Panc1 (cell line): ENCODE measurements around the gene IL22. TPM values are rescaled to one million over a fixed set of nuclear protein-coding genes. Genes with fewer than 3 reads are reported as not detected.

Experiments used
- ATAC-seq: fragments of 200-7000 bp; cut with Tn5 transposase; 2 replicates; pipeline ENCODE4 v1.9.1; 2020; ENCODE audit warnings: mild to moderate bottlenecking, moderate library complexity
- BruUV-seq: library from RNA; stranded (reverse); fragments of 400-500 nt; replicated peaks from 2 replicates; lab custom pipeline; 2021; lab: Mats Ljungman, UMichigan
- CTCF ChIA-PET: fragments of 300-600 bp; sonication (Branson Sonifier 250); formaldehyde crosslinking; loops from one replicate; lab custom pipeline; 2022; ENCODE audit warnings: antibody characterized with exemption; lab: Charles Lee
- POLR2A ChIA-PET: fragments of 300-600 bp; sonication (Branson Sonifier 250); formaldehyde crosslinking; loops from one replicate; lab custom pipeline; 2022; ENCODE audit warnings: antibody characterized with exemption; lab: Charles Lee
- DNase-seq: peaks from one replicate; pipeline ENCODE4 v3.0.0-alpha.2; 2010; ENCODE audit warnings: low read depth, low spot score
- H3K27ac ChIP-seq: 2 replicates; pipeline ENCODE4 v1.5.1; 2011; ENCODE audit warnings: mild to moderate bottlenecking, low read length, inconsistent platforms
- H3K27me3 ChIP-seq: fragments of 200-500 bp; sonication (Bioruptor generic); 2 replicates; pipeline ENCODE4 v1.6.0; 2014; ENCODE audit warnings: low read length, inconsistent platforms; ENCODE audit not compliant: control insufficient read depth, insufficient read depth
- H3K36me3 ChIP-seq: fragments of 200-500 bp; sonication (Bioruptor generic); 2 replicates; pipeline ENCODE4 v1.5.1; 2014; ENCODE audit warnings: inconsistent platforms, mild to moderate bottlenecking, low read length, moderate library complexity; ENCODE audit not compliant: control insufficient read depth, insufficient read depth
- H3K4me1 ChIP-seq: 2 replicates; pipeline ENCODE4 v1.5.1; 2011; ENCODE audit warnings: inconsistent platforms, mild to moderate bottlenecking, low read length, moderate library complexity; ENCODE audit not compliant: control insufficient read depth, insufficient read depth
- H3K4me3 ChIP-seq, 2 experiments: 2 replicates each; pipeline ENCODE4 v1.5.1; 2011 to 2012; ENCODE audit warnings: low read depth in 2 of 2, low read length in 2 of 2, mild to moderate bottlenecking in 2 of 2, inconsistent platforms in 1 of 2, moderate library complexity in 1 of 2
- H3K9me3 ChIP-seq: fragments of 200-500 bp; sonication (Bioruptor generic); 2 replicates; pipeline ENCODE4 v1.5.1; 2014; ENCODE audit warnings: low read depth, mild to moderate bottlenecking, inconsistent platforms, low read length, moderate library complexity; ENCODE audit not compliant: control insufficient read depth, insufficient read depth
- CTCF ChIP-seq: fragments of 450-650 bp; IDR thresholded peaks from 2 replicates; pipeline ENCODE4 v1.5.1; 2017; ENCODE audit warnings: mild to moderate bottlenecking
- REST ChIP-seq, 2 experiments: IDR thresholded peaks; 2 replicates each; pipeline ENCODE4 v1.6.1; 2011 to 2012; ENCODE audit warnings: low read depth in 2 of 2, control low read depth in 1 of 2, low read length in 1 of 2, mild to moderate bottlenecking in 1 of 2, moderate library complexity in 1 of 2; ENCODE audit not compliant: insufficient read depth in 1 of 2
- SIN3A ChIP-seq: IDR thresholded peaks from 2 replicates; pipeline ENCODE4 v1.6.1; 2012; ENCODE audit warnings: low read depth, mild to moderate bottlenecking, low read length, moderate library complexity, borderline replicate concordance; ENCODE audit not compliant: insufficient read depth
- in situ Hi-C: cut with HindIII; loops from 2 replicates; pipeline ENCODE4 v1.10.0; 2016; ENCODE audit warnings: low sequenced_read_pairs, low pct_unique_long_range_greater_than_20kb
- intact Hi-C: fragments of 100-400 bp; cut with micrococcal nuclease; formaldehyde crosslinking; loops from one replicate; pipeline ENCODE4 v1.10.0; 2022; ENCODE audit not compliant: unreplicated experiment
- total RNA-seq: library from RNA; stranded (reverse); gene quantifications from one replicate; pipeline ENCODE4 v1.2.1, GENCODE V29; 2021; ENCODE audit not compliant: unreplicated experiment

The IL22 gene
- total RNA-seq, 1 experiment from 2014 or later, result not detected

GRCh38 chr12:68237078-68237477, 16.3 kb downstream of the IL22 start:
- ChIA-PET POLR2A (no interaction called here), CTCF (interaction anchor here (0.5 to 1.2 kb wide), 5 partner anchors 13 to 156 kb away, joined by 3 to 9 read pairs (median 4); no protein-coding TSS in a partner anchor)
- in situ Hi-C loops, result no loop called here
- intact Hi-C loops, result no loop called here
- Histone ChIP-seq H3K36me3 (no peaks in the 10 kb centered on the region), H3K27ac (peak overlapping the region; percentile 78), H3K27me3 (no peaks in the 10 kb centered on the region), H3K9me3 (no peaks in the 10 kb centered on the region), H3K4me3 (peak overlapping the region; percentile 40 to 57), H3K4me1 (peaks cover 18% of the 10 kb centered on the region)
- TF ChIP-seq REST (IDR thresholded peaks at IDR 0.05; ENCODE audit: insufficient read depth in 1 of 2, low read depth in 2 of 2, low read length in 1 of 2) (no peak), CTCF (peak; percentile 50)
- peak; percentile 35 for ATAC-seq
- BruUV-seq, result no TSS peak
- no peak for DNase-seq

DNA sequence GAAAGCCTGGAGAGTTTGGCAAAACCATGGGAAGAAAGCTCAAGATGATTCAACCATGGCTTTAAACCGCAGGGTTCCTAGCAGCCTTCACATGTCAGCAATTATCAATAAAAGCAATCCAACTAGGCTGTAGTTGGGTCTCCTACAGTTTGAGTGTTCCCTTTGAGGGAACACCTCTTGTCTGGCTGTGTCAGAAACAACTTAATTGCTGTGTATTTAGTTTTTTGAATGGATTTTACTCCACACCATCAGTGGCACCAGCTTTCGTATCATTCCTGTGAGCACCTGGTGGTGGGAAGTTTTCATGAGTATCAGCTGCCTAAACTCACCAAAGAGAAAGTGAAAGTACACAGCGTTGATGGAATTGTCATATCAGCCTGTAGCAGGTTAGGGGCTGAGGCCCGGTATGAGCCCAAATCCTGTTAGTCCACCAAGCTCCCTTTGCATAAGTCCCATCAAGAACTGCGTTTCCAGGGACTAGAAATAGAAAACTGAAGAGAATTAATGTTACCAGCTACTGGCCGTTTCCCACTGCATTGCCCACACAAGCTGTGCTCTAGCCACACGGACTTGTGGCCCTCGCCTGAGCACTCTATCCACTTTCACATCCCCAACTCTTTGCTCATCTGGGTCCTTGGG, 16.9 kb downstream of the IL22 start:
- DNase-seq, result no peak
- H3K4me3 ChIP-seq, result peak overlapping the region; percentile 40 to 57

More for the DNA sequence above, 16.9 kb downstream of the IL22 start:
- in situ Hi-C loops (no loop called here), intact Hi-C loops (no loop called here)
- ATAC-seq, result peak; percentile 82
- ChIA-PET POLR2A (no interaction called here), CTCF (interaction anchor here (0.6 to 1.2 kb wide), 4 partner anchors 12 to 156 kb away, joined by 3 to 9 read pairs (median 4); no protein-coding TSS in a partner anchor)
- no peaks in the 10 kb centered on the region for H3K27me3 ChIP-seq
- peak overlapping the region; percentile 78 for H3K27ac ChIP-seq
- TF ChIP-seq REST (IDR thresholded peaks at IDR 0.05; ENCODE audit: insufficient read depth in 1 of 2, low read depth in 2 of 2, low read length in 1 of 2), result no peak
- TF ChIP-seq CTCF, result no peak
- no peak for TF ChIP-seq SIN3A
- BruUV-seq, result no TSS peak
- no peaks in the 10 kb centered on the region for H3K9me3 ChIP-seq
- H3K4me1 ChIP-seq, result peaks cover 18% of the 10 kb centered on the region
- H3K36me3 ChIP-seq, result no peaks in the 10 kb centered on the region
